CD4-positive, alpha-beta T cell treated with Interleukin-1 beta for 1 hour (primary cell): ENCODE results near the gene ABAT.
"Not testable (repeated sequence)": the region's sequence is repeated elsewhere in the genome, so short reads cannot be mapped to it uniquely, and the experiment has no call there.

ENCODE experiments used
- DNase-seq, 2 donors: peaks; one replicate each; pipeline ENCODE4 v3.0.0-alpha.2; 2020 to 2022

ABAT gene

GRCh38 chr16:8788578-8789172 lies 114.3 kb downstream of the ABAT start:
- DNase-seq = no peak

- DNase-seq = no peak
These were observed 120.7 kb downstream of the ABAT start for GRCh38 chr16:8795091-8795490.

- DNase-seq = no peak
These were observed 121.4 kb downstream of the ABAT start for GRCh38 chr16:8795818-8796217.

- DNase-seq = no peak
These were observed 122.3 kb downstream of the ABAT start for GRCh38 chr16:8796469-8797363.

GRCh38 chr16:8797364-8798173 lies 123.2 kb downstream of the ABAT start, which contains the start of the genes PMM2 and TMEM186:
Gene PMM2 (plus strand): TSS chr16:8797839. CDS start chr16:8797883, 44 bp downstream.
Gene TMEM186 (minus strand): TSS chr16:8797639. CDS start chr16:8797614, 25 bp downstream.
- DNase-seq = peak; percentile 95 to 96

- no peak for DNase-seq
These were observed 123.7 kb downstream of the ABAT start for GRCh38 chr16:8798174-8798527.

GRCh38 chr16:8798535-8799157 lies 124.2 kb downstream of the ABAT start:
- no peak for DNase-seq

- no peak for DNase-seq
These were observed 127.3 kb downstream of the ABAT start for GRCh38 chr16:8801701-8802100.

GRCh38 chr16:8803733-8804132 lies 129.3 kb downstream of the ABAT start:
- not testable (repeated sequence) for DNase-seq

GRCh38 chr16:8804313-8804712 lies 129.9 kb downstream of the ABAT start:
- DNase-seq = no peak

GRCh38 chr16:8806272-8806983 lies 132.0 kb downstream of the ABAT start:
- DNase-seq = no peak

- DNase-seq = no peak
These were observed 132.8 kb downstream of the ABAT start for GRCh38 chr16:8807189-8807588.

GRCh38 chr16:8808009-8808408 lies 133.6 kb downstream of the ABAT start:
- DNase-seq = no peak

- no peak for DNase-seq
These were observed 134.4 kb downstream of the ABAT start for GRCh38 chr16:8808613-8809353.

- no peak for DNase-seq
These were observed 137.9 kb downstream of the ABAT start for GRCh38 chr16:8812162-8812843.

- DNase-seq = no peak
These were observed 139.8 kb downstream of the ABAT start for GRCh38 chr16:8814095-8814806.

- DNase-seq = peak in 1 of 2 donors; percentile 17
These were observed 142.7 kb downstream of the ABAT start for GRCh38 chr16:8816967-8817655.

GRCh38 chr16:8818504-8819270 lies 144.3 kb downstream of the ABAT start:
- DNase-seq = no peak
